Measurements from ENCODE around the gene CSMD2.
A peak's percentile ranks its signal among the peaks of the same experiment; 100 is the strongest.

The CSMD2 gene

GRCh38 chr1:33657833-33658232 lies 507.2 kb downstream of the CSMD2 start:
- no peak for DNase-seq

GRCh38 chr1:33656467-33657005 lies 508.5 kb downstream of the CSMD2 start:
- no peak for DNase-seq

GRCh38 chr1:33655496-33655895 lies 509.5 kb downstream of the CSMD2 start:
- no peak for DNase-seq

- no peak for DNase-seq
These were observed 510.7 kb downstream of the CSMD2 start for GRCh38 chr1:33654267-33654834.

- no peak for DNase-seq
These were observed 511.8 kb downstream of the CSMD2 start for GRCh38 chr1:33653226-33653625.

- DNase-seq, result no peak
These were observed 514.3 kb downstream of the CSMD2 start for GRCh38 chr1:33650708-33651107.

- no peak for DNase-seq
These were observed 515.3 kb downstream of the CSMD2 start for GRCh38 chr1:33649759-33650158.

GRCh38 chr1:33643216-33643615 lies 521.8 kb downstream of the CSMD2 start:
- no peak for DNase-seq

GRCh38 chr1:33641104-33641830 lies 523.8 kb downstream of the CSMD2 start:
- DNase-seq, result no peak

- DNase-seq, result no peak
These were observed 524.8 kb downstream of the CSMD2 start for GRCh38 chr1:33640114-33640660.

GRCh38 chr1:33637846-33638440 lies 527.1 kb downstream of the CSMD2 start:
- no peak for DNase-seq

- DNase-seq, result no peak
These were observed 528.8 kb downstream of the CSMD2 start for GRCh38 chr1:33636209-33636608.

- no peak for DNase-seq
These were observed 529.6 kb downstream of the CSMD2 start for GRCh38 chr1:33635336-33636012.

- DNase-seq, result no peak
These were observed 530.2 kb downstream of the CSMD2 start for GRCh38 chr1:33634806-33635205.

- no peak for DNase-seq
These were observed 530.9 kb downstream of the CSMD2 start for GRCh38 chr1:33634143-33634542.

GRCh38 chr1:33633019-33633801 lies 531.8 kb downstream of the CSMD2 start:
- DNase-seq, result peak; percentile 32

- DNase-seq, result no peak
These were observed 534.3 kb downstream of the CSMD2 start for GRCh38 chr1:33630686-33631085.

GRCh38 chr1:33626801-33627200 lies 538.2 kb downstream of the CSMD2 start:
- no peak for DNase-seq

GRCh38 chr1:33624991-33625870 lies 539.8 kb downstream of the CSMD2 start:
- no peak for DNase-seq

- no peak for DNase-seq
These were observed 540.6 kb downstream of the CSMD2 start for GRCh38 chr1:33624261-33624990.

- no peak for DNase-seq
These were observed 541.2 kb downstream of the CSMD2 start for GRCh38 chr1:33623811-33624210.

All from NCI-H187 treated with DMSO at 0.1 percent for 48 hours (cell line).